D341Med (cell line): ENCODE measurements around the gene CROCC2.

Source experiments
- DNase-seq: peaks from one replicate; pipeline ENCODE4 v3.0.0; 2012; ENCODE audit warnings: low spot score

The CROCC2 gene

DNA sequence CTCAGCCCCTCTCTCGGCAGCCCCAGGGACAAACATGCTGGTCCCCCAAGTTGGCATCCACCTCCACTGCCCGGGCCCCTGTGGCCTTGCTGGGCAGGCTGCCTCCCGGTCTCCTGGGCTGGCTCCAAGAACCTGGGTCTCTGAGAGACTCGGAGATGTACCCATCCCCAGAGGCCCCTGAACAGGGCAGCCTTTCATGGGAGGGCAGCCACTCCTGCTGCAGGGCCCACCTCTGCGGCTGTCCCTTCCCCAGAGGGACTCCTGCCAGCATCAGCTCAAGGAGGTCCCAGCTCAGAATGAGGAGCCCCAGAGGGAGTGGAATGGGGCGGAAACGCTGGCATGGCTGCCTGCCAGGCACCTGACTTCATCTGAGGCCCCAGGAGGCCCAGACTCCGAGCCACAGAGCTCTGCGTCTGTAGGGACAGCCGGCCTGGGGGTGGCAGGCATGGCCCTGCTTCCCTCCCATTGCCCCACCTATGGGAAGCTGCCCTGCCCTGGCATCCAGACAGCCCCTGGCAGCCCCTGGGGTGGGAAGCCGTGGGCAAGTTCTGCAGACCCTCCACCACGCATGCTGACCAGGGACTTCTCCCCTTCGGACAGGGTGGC, 857 bp upstream of the CROCC2 start:
- peak; percentile 72 for DNase-seq

DNA sequence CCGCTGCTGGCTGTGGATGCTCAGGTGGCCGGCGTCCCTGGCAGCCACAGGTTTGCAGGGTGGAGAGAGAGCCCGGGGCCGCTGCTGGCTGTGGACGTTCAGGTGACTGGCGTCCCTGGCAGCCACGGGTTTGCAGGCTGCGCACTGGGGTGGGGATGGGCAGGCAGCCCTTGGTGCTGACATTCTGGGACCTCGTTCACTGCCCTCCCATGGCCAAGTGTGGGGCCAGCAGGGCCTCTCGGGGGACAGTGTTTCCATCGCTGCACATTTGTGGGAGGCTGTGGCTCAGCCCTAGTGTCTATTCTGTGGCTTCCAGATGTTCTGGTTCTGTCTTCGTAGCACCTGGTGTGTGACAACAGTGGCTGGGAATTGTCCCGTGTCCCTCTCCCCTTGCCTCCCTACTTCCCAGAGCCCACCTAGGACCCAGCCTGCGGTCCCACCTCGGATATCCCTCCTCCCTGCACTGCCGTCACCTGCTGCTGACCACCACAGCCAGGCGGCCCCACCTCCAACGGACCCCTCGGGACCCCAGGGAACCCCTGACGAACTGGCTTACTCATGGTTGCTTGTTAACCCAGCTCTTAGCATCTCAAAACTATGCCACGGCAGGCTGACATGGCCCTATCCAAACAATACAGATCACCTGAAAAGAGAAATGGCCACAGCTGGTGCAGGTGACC, 915 bp downstream of the CROCC2 start:
- no peak for DNase-seq

DNA sequence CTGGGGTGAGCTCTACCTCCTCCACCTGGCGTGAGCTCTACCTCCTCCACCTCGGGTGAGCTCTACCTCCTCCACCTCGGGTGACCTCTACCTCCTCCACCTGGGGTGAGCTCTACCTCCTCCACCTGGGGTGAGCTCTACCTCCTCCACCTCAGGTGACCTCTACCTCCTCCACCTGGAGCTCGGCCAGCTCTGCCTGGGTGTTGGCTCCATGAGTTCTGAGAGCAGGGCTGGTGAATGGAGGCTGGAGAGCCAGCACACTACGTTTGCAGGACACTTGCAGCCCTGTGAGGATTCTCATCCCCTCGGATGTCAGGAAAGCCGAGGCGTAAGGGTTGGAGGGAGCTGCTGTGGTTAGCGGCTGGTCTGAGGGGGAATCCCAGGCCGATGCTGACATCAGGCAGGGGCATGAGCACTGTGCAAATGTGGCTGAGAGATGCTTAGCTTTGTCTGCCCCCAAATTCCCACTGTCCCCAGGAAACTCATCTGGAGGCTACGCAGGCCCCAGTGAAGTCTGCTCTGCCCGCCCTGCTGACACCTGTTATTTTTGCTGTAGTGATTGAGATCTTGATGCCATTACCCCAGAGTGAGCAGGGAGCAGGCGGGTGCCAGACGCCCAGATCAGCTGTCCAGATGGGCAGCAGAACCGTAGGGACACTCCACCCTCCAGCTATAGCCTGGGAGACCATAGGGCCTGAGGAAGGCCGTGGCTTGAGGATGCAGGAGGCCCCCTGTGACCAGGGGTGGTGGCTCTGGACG, 3.3 kb downstream of the CROCC2 start:
- no peak for DNase-seq

DNA sequence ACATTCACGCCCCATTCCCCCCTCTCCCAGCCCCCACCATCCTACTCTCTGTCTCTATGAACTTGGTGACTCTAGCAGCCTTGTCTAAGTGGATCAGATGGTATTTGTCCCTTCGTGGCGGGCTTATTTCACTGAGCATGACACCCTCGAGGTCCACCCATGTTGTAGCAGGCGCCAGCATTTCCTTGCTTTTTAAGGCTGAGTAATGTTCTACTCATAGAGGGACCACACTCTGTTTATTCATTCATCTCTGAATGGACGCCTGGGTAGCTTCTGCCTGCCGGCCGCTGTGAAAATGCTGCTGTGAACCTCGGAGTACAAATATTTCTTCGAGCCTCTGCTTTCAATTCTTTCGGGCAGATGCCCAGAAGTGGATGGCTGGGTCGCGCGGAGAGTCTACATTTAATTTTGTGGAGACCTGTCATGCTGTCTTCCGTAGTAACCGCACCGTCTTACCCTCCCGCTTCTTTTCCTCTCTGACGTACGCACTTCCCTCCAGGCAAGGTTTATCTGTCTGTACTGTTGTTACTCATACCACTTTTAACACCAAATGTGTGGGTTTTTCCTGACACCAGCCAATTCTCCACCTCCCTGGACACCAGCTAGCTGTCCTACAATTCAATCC, 5.6 kb downstream of the CROCC2 start:
- DNase-seq: no peak

DNA sequence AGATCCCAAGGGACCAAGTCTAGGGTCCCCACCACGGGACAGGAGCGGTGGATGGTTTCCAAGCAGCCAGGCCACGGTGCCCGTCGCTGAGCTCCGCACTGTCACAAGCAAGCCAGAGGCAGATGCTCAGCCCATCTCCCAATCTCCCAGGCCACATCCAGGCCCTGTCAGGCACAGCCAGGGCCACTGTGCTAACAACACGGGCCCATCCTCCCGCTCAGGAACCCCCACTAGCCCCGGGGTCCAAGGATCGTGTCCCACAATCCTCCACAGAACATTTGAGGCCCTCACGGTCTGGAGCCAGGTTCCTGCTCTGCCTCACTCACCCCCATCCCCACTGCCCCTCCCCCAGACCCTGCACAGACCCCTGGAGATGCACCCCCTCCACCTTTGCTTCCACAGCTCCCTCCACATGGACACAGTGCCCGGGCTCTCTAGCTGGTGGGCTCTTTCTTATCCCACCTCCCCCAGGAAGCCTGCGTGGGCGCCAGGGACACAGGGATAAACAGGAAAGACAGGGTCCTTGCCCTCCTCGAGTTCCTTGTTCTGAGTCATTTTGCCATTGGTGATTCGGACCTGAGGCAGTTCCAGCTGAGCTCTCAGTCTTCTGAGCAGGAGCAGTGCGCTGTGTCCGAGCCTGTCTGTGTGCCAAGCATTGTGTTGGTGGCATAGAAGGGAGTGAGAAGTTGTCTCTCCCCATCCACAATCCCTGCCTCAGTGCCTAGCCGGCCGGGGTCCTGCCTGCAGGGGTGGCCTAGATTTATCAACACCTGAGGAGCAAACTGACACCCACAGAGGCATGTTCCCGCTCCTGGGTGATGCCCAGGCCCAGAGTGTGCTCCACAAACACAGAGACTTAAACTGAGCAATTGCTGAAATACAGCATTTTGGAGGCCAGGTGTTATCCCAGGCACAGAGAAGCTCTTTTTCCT, 7.0 kb downstream of the CROCC2 start:
- no peak for DNase-seq

DNA sequence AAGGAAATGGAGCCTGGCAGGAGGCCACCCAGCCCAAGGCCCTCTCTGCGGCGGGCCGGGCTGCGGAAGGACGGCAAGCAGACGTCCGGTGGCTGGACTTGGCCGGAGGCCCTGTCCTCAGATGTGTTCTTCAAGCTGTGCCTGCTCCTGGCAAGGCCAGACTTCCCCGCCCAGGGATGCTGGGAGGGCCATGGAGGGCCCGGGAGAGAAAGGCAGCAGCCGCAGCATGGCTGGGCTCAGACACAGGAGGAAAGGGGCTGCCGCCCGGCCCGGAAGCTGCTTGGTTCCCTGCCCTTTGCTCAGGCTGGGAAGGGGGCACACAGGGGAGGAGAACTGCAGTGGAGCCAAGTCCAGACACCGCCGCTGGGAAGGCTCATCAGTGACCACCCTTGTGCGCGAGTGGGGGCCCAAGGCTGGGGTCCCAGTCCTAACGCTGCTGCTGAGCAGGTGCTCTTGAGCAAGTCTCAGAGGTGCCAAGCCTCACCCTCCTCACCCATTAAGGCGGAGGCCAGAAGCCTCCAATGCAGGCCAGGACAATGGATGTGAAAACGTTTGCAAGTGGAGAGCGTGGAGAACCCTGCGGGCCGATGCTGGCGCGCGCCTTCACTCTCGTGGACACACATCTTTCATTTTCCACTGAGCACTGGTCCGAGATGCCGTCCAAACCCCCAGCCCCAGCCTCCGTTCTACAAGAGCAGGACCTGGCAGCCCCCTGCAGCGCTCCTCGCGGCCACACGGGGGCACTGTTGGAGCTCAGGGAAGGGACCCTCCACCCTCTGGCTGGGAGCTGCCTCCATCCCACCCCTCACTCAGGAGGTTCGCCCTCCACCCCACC, 7.9 kb downstream of the CROCC2 start:
- DNase-seq: peak; percentile 84

DNA sequence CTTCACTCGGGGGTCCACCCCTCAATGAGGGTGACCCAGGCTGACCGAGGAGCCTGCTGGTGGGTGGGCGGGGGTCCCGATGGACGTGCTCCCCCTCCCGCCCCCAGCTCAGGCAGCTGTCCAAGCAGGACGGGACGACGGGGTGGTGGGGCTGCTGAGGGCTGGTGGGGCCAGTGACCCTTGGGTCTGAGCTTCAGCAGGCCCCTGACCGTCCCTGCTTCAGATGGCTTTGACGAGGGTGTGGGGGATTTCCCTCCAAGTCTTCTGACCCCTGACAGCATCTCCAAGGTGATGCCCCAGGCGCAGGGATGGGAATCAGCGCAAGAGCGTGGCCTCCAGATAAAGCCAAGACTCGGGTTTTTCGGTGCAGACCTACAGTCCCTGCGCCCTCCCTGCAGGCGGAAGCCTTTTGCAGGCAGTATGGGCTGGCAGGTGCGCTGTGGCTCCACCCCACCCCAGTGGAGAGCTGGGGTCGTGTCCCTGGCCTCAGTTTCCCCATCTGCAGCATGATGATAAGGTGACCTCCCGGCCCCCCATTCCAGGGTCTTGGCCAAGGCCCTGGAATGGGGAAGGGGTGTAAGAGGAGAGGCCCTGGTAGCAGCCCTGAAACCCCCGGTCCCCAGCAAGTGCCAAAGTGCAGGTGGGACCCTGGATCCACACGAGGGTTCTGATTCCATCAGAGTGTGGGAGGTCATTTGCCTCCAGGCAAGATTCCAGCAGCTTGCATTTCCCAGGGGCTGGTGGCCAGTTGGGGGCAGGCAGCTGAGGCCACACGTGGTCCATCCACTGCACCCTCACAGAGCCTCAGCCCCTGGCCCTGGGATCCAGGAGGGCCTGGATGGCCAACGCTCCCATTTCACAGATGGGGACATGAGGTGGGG, 8.7 kb downstream of the CROCC2 start:
- no peak for DNase-seq

DNA sequence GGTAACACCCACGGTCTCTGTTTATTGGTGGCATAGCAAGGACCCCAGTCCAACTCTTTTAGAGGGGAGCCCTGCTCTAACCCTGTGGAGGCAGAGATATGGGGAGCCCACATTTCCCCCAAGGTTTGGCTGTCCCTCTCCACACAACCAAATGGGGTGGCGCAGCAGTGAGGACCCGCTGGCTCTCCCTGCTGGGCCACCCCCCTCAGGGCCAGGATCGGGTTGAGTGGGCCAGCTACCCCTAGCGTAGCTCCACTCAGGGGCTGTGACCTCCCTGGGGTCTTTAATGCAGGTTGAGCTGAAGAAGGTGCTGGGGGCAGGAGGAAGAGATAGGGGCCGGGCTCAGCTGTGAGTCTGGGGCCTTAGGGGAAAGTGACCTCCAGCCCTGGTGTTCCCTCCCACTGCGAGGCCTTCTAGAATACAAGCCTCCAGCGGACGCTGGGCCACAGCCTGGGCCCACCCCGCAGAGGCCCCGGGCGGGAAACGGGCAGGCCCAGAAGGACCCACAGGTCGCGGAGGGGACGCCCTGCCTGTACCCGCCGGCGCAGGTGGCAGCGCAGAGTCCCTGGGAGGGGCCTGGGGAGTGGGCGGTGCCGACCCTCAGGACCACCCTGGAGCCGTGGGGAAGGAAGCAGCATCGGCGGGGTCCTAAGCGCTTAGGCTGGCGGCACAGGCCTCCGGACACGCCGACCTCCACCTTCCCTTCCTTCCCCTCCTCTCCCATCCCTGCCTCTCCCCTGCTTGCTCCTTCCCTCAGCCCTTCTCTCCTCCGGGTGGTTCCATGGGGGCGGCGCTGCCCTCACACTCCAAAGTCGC, 9.6 kb downstream of the CROCC2 start:
- DNase-seq: no peak

DNA sequence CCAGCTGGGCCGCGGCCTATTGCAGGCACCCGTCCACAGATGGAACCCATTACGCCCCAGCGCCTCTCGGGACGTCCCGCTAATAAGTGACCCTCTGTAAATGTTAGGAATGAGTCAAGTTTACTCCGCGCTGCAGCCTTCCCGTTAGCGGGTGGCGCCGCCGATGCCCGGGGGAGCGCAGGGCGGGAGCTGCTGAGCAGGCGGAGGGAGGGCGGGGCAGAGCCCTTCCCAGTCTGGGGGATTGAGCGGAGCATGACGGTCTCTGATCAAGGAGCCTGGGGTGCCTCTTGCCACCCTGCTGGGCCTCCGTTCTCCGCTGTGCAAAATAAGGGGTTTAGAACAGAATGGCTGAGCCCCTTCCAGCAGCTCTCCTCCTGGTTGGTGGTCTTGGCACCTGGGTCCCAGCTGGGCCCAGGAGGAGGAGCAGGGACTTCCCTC, 10.5 kb downstream of the CROCC2 start:
- peak; percentile 78 for DNase-seq

DNA sequence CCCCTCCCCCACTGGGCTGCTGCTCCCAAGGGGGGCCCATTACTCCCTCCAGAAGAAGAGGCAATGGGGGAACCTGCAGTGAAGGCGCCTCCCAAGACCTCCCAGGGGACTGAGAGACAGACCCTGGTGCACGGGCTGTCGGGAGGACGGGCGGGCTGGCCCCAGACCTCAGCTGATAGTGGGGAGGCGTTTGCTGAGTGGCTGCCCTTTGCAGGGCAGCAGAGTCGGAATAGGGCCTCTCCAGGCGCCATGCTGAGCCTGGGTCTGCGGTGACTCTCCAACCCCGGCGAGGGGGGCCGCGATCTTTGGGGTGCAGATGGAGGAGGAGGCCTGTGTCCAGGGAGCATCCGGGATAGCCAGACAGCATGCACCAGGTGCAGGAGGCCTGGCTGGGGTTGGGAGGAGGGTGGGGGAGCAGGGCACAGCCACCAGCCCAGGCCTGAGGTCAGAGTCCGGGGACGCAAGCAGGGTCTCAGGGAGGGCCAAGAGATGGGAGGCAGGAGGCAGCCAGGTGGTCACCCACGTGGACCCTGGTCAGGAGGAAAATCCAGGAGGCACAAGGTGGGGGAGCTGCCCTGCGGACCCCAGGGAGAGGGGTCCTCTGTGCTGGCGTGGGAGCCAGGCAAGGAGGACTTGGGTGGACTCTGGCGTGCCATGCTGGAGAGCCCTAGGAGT, 11.0 kb downstream of the CROCC2 start:
- DNase-seq: no peak

DNA sequence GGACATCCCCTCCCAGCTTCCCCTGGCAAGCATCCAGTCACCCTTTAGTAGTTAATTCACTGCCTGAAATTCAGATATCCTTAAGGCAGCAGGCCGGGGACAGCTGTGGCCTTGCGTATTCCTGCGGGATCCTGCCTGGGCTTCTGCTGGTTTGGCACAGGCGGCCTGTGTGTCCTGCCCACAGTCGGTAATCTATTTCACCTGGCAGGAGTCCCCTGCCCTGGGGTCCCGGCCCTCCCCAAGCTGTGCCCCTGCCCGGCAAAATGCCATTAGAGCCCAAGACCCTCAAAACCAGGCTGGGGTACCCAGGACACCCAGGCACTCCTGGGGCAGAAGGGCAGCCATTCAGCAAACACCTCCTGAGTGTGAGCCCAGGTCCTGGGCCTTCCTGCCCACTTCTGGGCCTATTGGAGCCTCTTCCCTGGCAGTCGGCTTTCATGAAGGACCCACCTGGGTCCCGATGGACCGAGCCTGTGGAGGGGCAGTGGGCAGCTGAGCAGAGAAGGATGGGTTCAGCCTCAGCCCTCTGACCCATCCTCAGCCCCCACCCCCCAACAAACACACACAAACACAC, 11.6 kb downstream of the CROCC2 start:
- no peak for DNase-seq

DNA sequence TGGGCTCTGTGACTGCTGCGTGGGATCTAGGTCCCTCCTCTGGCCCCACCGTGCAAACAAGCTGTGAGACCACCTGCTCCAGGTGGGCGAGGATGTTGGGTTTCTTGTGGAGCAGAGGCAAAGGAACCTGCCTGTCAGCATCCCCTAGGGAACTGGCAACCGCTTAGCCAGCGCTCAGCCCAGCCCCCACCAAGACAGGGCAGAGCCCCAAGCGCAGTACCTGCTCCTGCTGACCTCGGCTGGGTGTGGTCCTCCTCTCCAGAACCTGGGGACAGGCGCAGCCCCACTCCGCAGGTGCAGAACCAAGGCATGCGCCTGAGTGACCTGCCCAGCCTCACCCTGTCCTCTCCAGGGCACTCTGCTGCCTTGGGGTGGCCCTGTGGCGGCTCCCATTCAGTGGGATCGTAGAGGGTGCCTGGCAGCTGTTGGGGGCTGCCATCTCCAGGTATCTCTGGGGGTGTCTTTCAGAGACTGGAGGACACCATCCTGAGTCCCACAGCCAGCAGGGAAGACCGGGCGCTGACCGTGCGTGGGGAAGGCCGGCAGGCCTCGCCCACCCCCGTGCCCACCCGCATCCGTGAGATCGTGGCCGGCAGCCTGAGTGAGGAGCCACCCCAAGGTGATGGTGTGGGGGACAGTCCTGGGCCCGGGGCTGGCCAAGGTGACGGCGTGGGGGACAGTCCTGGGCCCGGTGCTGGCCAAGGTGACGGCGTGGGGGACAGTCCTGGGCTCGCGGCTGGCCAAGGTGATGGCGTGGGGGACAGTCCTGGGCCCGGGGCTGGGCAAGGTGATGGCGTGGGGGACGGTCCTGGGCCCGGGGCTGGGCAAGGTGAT, 12.3 kb downstream of the CROCC2 start:
- DNase-seq: no peak

DNA sequence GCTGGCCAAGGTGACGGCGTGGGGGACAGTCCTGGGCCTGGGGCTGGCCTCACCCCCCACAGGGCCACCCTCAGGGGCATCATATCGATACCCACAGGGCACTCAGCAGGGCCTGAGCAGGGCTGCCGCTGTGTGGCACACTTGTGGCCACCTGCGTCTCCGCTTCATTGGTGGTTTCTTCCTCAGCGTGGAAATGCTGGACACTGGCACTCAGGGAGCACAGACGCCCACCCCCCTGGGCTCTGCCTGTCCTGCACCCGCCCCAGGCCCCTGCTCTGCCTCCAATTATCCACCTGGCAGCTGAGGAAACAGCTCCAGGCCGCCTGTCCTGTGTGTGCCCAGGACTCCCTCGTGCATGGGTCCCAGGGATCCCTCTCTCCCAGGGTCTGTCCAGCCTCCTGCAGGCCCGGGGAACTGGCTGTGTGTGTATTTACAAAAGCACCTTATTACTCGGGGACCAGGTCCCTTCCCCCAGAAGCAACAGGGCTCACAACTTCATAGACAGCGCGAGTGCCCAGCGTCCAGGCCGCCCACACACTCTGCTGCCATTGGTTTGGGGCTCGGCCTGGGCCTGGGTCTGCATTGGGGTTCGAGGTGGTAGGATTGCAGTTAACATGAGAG, 13.1 kb downstream of the CROCC2 start:
- DNase-seq: no peak

DNA sequence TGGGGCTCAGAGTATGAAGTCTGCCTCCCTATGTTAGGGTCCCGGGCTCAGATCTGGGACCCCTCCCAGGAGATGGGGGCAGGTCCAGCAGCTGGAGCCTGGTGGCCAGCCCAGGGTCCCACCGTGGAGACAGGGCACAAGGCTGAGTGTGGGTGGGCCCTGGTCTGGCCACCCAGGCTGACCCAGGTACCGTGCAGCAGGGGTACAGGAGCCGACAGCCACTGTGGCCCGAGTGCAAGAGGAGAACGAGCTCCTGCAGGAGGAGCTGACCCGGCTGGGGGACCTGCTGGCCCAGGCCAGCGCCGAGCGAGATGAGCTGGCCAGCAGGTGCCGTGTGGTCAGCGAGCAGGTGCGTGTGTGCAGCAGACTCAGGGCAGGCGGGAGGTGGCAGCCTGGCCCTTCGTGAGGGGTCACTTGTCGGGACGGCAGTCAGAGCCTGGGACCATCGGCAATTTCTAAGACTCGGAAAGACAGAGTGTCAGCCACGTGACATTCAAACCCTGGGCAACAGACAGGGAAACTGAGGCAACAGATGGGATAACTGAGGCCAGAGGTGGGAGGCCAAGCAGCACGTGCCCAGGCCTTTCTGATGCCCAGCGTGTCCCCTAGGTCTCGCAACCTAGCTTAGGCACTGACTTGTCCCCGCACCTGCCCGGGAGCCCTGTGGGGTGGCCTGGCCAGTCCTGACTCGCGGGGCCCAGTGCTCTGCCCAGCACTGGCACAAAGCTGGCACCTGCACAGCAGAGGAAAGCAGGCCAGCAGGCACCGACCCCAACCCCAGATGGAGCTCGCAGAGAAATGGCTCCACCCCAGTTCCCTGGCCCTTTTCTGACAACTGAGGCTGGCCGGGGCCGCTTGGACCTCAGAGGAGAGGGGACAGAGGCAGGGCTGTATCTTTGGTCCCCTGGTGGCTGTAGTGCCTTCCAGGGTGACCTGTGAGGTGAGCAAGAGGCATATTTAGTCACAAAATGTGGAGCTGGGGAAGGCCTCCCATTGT, 13.9 kb downstream of the CROCC2 start:
- no peak for DNase-seq

DNA sequence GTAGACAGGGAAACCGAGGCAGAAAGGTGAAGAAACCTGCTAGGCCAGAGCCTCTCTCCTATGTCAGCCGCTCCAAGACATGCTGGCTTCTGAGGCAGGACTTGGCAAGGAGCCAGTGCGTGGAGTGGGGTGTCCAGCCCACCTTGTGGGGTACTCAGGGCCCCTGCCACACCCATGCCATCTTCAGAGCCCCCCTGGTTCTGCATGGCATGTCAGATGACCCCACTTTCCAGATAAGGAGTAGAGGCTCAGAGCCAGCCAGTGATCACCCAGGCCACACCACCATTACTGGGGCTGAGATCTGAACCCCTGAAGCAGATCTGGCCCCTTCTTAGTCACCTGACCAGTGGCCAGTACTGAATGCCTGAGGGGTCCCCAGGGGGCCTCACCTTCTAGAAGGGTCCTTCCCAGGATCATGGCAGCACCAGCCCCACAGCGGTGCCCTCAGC, 14.7 kb downstream of the CROCC2 start:
- no peak for DNase-seq
